Measurements from ENCODE around the gene GAS7.

The GAS7 gene

DNA sequence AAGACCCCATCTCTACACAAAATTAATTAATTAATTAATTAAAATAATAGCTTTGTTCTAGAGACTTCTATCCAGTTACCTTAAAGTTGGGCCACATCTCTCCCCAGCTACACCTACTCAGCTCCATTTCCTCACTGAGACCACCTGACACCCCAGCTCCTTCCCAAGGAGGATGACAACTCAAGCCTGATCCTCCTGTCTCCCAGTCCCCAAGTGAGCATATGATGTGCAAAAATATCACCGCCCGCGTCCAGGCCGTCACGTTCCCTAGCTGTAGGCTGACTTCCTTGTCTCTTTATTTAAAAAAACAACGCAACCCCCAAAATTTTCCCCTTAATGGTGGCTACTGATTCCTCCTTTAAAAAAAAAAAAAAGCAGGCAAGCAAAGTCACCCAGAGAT, 173.2 kb downstream of the GAS7 start:
- H3K4me2 ChIP-seq (ENCODE audit: low read length): no peak overlapping the region
- no peak for DNase-seq
- H2AK5ac ChIP-seq (ENCODE audit: low read length): no peak overlapping the region
- no peak overlapping the region for H3K18ac ChIP-seq (ENCODE audit: low read length)
- no peak overlapping the region for H3K56ac ChIP-seq (ENCODE audit: low read length)
- no CpG with 5 or more reads among the region's 6 CpGs for WGBS (ENCODE audit: extremely low coverage, insufficient coverage, low lambda C conversion rate)
- H3K4me3 ChIP-seq (ENCODE audit: low read length): no peak overlapping the region
- H2BK15ac ChIP-seq (replicated peaks; ENCODE audit: low read depth): no peak overlapping the region
- no peaks in the 10 kb centered on the region for H3K4me1 ChIP-seq (ENCODE audit: control insufficient read depth, low read depth, low read length)
- H3K27ac ChIP-seq (ENCODE audit: low read depth, low read length): no peak overlapping the region
- no peak overlapping the region for H3K23ac ChIP-seq (ENCODE audit: low read length)
- no peaks in the 10 kb centered on the region for H3K27me3 ChIP-seq (ENCODE audit: insufficient read depth, low read length, poor library complexity)
- H3K36me3 ChIP-seq (ENCODE audit: control insufficient read depth, insufficient read depth, low read length): no peaks in the 10 kb centered on the region
- H4K5ac ChIP-seq (ENCODE audit: low read length): no peak overlapping the region
- H3K4ac ChIP-seq (ENCODE audit: low read depth, low read length): no peak overlapping the region
- no peak overlapping the region for H4K8ac ChIP-seq (ENCODE audit: low read depth, low read length)
- H3K9ac ChIP-seq (ENCODE audit: low read length): no peak overlapping the region
- no peak overlapping the region for H2BK5ac ChIP-seq (ENCODE audit: low read length)
- H3K79me2 ChIP-seq (ENCODE audit: control insufficient read depth, insufficient read depth, low read length): no peaks in the 10 kb centered on the region
- H2BK120ac ChIP-seq (ENCODE audit: low read depth, low read length): no peak overlapping the region
- peaks cover 2% of the 10 kb centered on the region for H3K79me1 ChIP-seq (ENCODE audit: low read length)

GRCh38 chr17:10022416-10022815, 176.0 kb downstream of the GAS7 start:
- no peak overlapping the region for H3K4ac ChIP-seq (ENCODE audit: low read depth, low read length)
- H3K18ac ChIP-seq (ENCODE audit: low read length): no peak overlapping the region
- WGBS (ENCODE audit: extremely low coverage, insufficient coverage, low lambda C conversion rate): no CpG with 5 or more reads among the region's 13 CpGs
- no peak overlapping the region for H3K27ac ChIP-seq (ENCODE audit: low read depth, low read length)
- H3K4me3 ChIP-seq (ENCODE audit: low read length): no peak overlapping the region
- no peak overlapping the region for H3K23ac ChIP-seq (ENCODE audit: low read length)
- no peaks in the 10 kb centered on the region for H3K79me2 ChIP-seq (ENCODE audit: control insufficient read depth, insufficient read depth, low read length)
- H4K5ac ChIP-seq (ENCODE audit: low read length): no peak overlapping the region
- no peak overlapping the region for H3K4me2 ChIP-seq (ENCODE audit: low read length)
- no peaks in the 10 kb centered on the region for H3K27me3 ChIP-seq (ENCODE audit: insufficient read depth, low read length, poor library complexity)
- no peaks in the 10 kb centered on the region for H3K36me3 ChIP-seq (ENCODE audit: control insufficient read depth, insufficient read depth, low read length)
- H4K8ac ChIP-seq (ENCODE audit: low read depth, low read length): no peak overlapping the region
- H3K4me1 ChIP-seq (ENCODE audit: control insufficient read depth, low read depth, low read length): no peaks in the 10 kb centered on the region
- H2BK5ac ChIP-seq (ENCODE audit: low read length): no peak overlapping the region
- no peak for DNase-seq
- H2BK120ac ChIP-seq (ENCODE audit: low read depth, low read length): no peak overlapping the region
- H3K79me1 ChIP-seq (ENCODE audit: low read length): peaks cover 2% of the 10 kb centered on the region
- no peak overlapping the region for H2BK15ac ChIP-seq (replicated peaks; ENCODE audit: low read depth)
- no peak overlapping the region for H3K56ac ChIP-seq (ENCODE audit: low read length)
- H3K9ac ChIP-seq (ENCODE audit: low read length): no peak overlapping the region
- no peak overlapping the region for H2AK5ac ChIP-seq (ENCODE audit: low read length)

DNA sequence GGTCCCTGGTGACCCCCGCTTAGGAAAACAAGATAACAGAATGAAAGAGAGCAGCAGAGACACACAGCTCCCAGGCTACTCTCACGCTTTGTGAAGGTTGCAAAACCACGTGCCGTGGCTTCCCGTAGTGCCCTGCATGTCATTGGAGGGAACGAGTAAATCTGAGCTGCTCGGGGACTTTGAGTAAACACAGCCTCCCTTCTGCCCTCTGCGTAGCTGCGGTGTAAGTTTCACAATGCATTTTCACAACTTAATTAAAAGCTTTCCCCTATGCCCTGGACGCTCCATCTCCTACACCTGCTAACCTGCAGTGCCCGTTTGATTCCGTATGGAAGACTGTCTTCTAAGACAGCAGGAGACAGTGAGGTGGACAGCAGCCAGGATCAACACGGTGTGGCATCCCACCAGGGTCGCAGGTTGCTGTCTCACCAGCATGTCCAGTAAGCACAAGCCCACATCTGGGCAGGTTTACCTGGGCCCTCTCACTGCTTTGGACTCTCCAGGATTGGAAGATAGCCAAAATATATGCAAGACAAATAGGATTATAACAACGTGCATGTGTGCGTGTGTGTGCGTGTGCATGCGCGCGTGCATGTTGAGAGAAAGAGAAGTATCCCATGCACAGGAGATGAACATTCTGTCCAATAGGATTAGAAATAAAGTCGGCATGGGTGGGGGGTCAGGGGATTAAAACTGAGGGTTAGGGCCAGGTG, 177.0 kb downstream of the GAS7 start:
- no peak overlapping the region for H3K9ac ChIP-seq (ENCODE audit: low read length)
- no peaks in the 10 kb centered on the region for H3K27me3 ChIP-seq (ENCODE audit: insufficient read depth, low read length, poor library complexity)
- no peak overlapping the region for H2BK5ac ChIP-seq (ENCODE audit: low read length)
- H3K79me2 ChIP-seq (ENCODE audit: control insufficient read depth, insufficient read depth, low read length): no peaks in the 10 kb centered on the region
- WGBS (ENCODE audit: extremely low coverage, insufficient coverage, low lambda C conversion rate): no CpG with 5 or more reads among the region's 21 CpGs
- H3K18ac ChIP-seq (ENCODE audit: low read length): no peak overlapping the region
- H3K4ac ChIP-seq (ENCODE audit: low read depth, low read length): no peak overlapping the region
- no peak for DNase-seq
- H3K4me2 ChIP-seq (ENCODE audit: low read length): no peak overlapping the region
- H2BK15ac ChIP-seq (replicated peaks; ENCODE audit: low read depth): no peak overlapping the region
- H3K27ac ChIP-seq (ENCODE audit: low read depth, low read length): no peak overlapping the region
- no peak overlapping the region for H4K5ac ChIP-seq (ENCODE audit: low read length)
- H2BK120ac ChIP-seq (ENCODE audit: low read depth, low read length): no peak overlapping the region
- H4K8ac ChIP-seq (ENCODE audit: low read depth, low read length): no peak overlapping the region
- peaks cover 2% of the 10 kb centered on the region for H3K79me1 ChIP-seq (ENCODE audit: low read length)
- no peak overlapping the region for H3K56ac ChIP-seq (ENCODE audit: low read length)
- no peak overlapping the region for H3K4me3 ChIP-seq (ENCODE audit: low read length)
- H2AK5ac ChIP-seq (ENCODE audit: low read length): no peak overlapping the region
- H3K4me1 ChIP-seq (ENCODE audit: control insufficient read depth, low read depth, low read length): no peaks in the 10 kb centered on the region
- H3K36me3 ChIP-seq (ENCODE audit: control insufficient read depth, insufficient read depth, low read length): no peaks in the 10 kb centered on the region
- no peak overlapping the region for H3K23ac ChIP-seq (ENCODE audit: low read length)

DNA sequence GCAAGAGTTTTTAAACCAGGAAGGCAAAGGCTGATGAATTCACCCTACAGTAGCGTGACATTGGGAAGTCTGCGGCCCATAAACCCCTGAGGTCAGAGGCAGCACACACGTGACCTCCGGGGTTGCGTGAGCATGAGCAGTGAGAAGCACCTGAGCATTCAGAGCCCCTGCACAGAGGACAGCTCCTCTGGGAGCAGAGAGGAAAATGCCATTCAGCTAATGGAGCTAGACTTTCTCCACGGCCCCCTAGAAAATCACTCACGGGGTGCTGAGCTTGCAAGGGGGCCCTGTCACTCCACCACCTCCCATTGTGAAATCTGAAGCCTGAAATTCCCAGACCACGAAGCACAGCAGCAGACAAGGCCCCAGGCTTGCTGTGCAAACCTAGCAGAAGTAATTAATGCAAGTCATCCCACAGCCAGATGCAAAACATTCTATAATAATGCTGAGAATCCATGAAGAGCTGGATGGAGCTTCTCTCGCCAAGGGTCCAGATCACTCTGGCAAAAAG, 178.4 kb downstream of the GAS7 start:
- WGBS (ENCODE audit: extremely low coverage, insufficient coverage, low lambda C conversion rate): no CpG with 5 or more reads among the region's 9 CpGs
- Histone ChIP-seq H2AK5ac (ENCODE audit: low read length) (no peak overlapping the region), H4K5ac (ENCODE audit: low read length) (no peak overlapping the region), H3K27me3 (ENCODE audit: insufficient read depth, low read length, poor library complexity) (no peaks in the 10 kb centered on the region), H3K18ac (ENCODE audit: low read length) (no peak overlapping the region), H3K79me2 (ENCODE audit: control insufficient read depth, insufficient read depth, low read length) (no peaks in the 10 kb centered on the region), H2BK5ac (ENCODE audit: low read length) (no peak overlapping the region), H2BK120ac (ENCODE audit: low read depth, low read length) (no peak overlapping the region), H3K79me1 (ENCODE audit: low read length) (peaks cover 2% of the 10 kb centered on the region), H3K9ac (ENCODE audit: low read length) (no peak overlapping the region), H3K4me3 (ENCODE audit: low read length) (no peak overlapping the region), H2BK15ac (replicated peaks; ENCODE audit: low read depth) (no peak overlapping the region), H3K27ac (ENCODE audit: low read depth, low read length) (no peak overlapping the region), H3K23ac (ENCODE audit: low read length) (no peak overlapping the region), H3K4me2 (ENCODE audit: low read length) (no peak overlapping the region), H3K4me1 (ENCODE audit: control insufficient read depth, low read depth, low read length) (no peaks in the 10 kb centered on the region), H4K8ac (ENCODE audit: low read depth, low read length) (no peak overlapping the region), H3K36me3 (ENCODE audit: control insufficient read depth, insufficient read depth, low read length) (no peaks in the 10 kb centered on the region), H3K4ac (ENCODE audit: low read depth, low read length) (no peak overlapping the region), H3K56ac (ENCODE audit: low read length) (no peak overlapping the region)
- no peak for DNase-seq

GRCh38 chr17:10018461-10018891, 179.9 kb downstream of the GAS7 start:
- no peak overlapping the region for H3K18ac ChIP-seq (ENCODE audit: low read length)
- no peak overlapping the region for H3K4me3 ChIP-seq (ENCODE audit: low read length)
- H2BK5ac ChIP-seq (ENCODE audit: low read length): no peak overlapping the region
- no peaks in the 10 kb centered on the region for H3K79me2 ChIP-seq (ENCODE audit: control insufficient read depth, insufficient read depth, low read length)
- no peak overlapping the region for H2BK120ac ChIP-seq (ENCODE audit: low read depth, low read length)
- H3K4me1 ChIP-seq (ENCODE audit: control insufficient read depth, low read depth, low read length): peaks cover 2% of the 10 kb centered on the region
- H3K23ac ChIP-seq (ENCODE audit: low read length): no peak overlapping the region
- no peak overlapping the region for H2AK5ac ChIP-seq (ENCODE audit: low read length)
- no peak overlapping the region for H3K56ac ChIP-seq (ENCODE audit: low read length)
- WGBS (ENCODE audit: extremely low coverage, insufficient coverage, low lambda C conversion rate): no CpG with 5 or more reads among the region's 7 CpGs
- H3K4me2 ChIP-seq (ENCODE audit: low read length): no peak overlapping the region
- no peaks in the 10 kb centered on the region for H3K27me3 ChIP-seq (ENCODE audit: insufficient read depth, low read length, poor library complexity)
- no peak overlapping the region for H4K5ac ChIP-seq (ENCODE audit: low read length)
- no peaks in the 10 kb centered on the region for H3K36me3 ChIP-seq (ENCODE audit: control insufficient read depth, insufficient read depth, low read length)
- no peak for DNase-seq
- no peak overlapping the region for H3K4ac ChIP-seq (ENCODE audit: low read depth, low read length)
- H3K9ac ChIP-seq (ENCODE audit: low read length): no peak overlapping the region
- H4K8ac ChIP-seq (ENCODE audit: low read depth, low read length): no peak overlapping the region
- H2BK15ac ChIP-seq (replicated peaks; ENCODE audit: low read depth): no peak overlapping the region
- H3K27ac ChIP-seq (ENCODE audit: low read depth, low read length): no peak overlapping the region
- peaks cover 3% of the 10 kb centered on the region for H3K79me1 ChIP-seq (ENCODE audit: low read length)

All from mesendoderm (in vitro differentiated cells).